ENCODE results near the gene TEX10. TPM values are rescaled to one million over a fixed set of nuclear protein-coding genes. Genes with fewer than 3 reads are reported as not detected.
A peak's percentile ranks its signal among the peaks of the same experiment; 100 is the strongest.

Gene TEX10
- total RNA-seq, 1 experiment from 2014 or later = 35.2 TPM

GRCh38 chr9:100350188-100350587 lies 2.6 kb downstream of the TEX10 start:
- no peak for DNase-seq (ENCODE audit: low read depth)

GRCh38 chr9:100346836-100347235 lies 5.9 kb downstream of the TEX10 start:
- DNase-seq (ENCODE audit: low read depth) = peak; percentile 17

- DNase-seq (ENCODE audit: low read depth) = no peak
Measured at GRCh38 chr9:100341889-100342288, 10.9 kb downstream of the TEX10 start.

GRCh38 chr9:100340224-100340623 lies 12.5 kb downstream of the TEX10 start:
- no peak for DNase-seq (ENCODE audit: low read depth)

- DNase-seq (ENCODE audit: low read depth) = peak; percentile 11
Measured at GRCh38 chr9:100338736-100339135, 14.0 kb downstream of the TEX10 start.

- peak; percentile 26 for DNase-seq (ENCODE audit: low read depth)
Measured at GRCh38 chr9:100324594-100325200, 28.0 kb downstream of the TEX10 start.

GRCh38 chr9:100322954-100323536 lies 29.7 kb downstream of the TEX10 start:
- DNase-seq (ENCODE audit: low read depth) = peak; percentile 54

GRCh38 chr9:100317706-100318105 lies 35.0 kb downstream of the TEX10 start:
- DNase-seq (ENCODE audit: low read depth) = peak; percentile 77

- no peak for DNase-seq (ENCODE audit: low read depth)
Measured at GRCh38 chr9:100315561-100315960, 37.2 kb downstream of the TEX10 start.

GRCh38 chr9:100309992-100310391 lies 42.8 kb downstream of the TEX10 start:
- no peak for DNase-seq (ENCODE audit: low read depth)

GRCh38 chr9:100308965-100309564 lies 43.7 kb downstream of the TEX10 start:
- DNase-seq (ENCODE audit: low read depth) = peak; percentile 32

- no peak for DNase-seq (ENCODE audit: low read depth)
Measured at GRCh38 chr9:100307080-100307479, 45.7 kb downstream of the TEX10 start.

GRCh38 chr9:100306283-100306682 lies 46.5 kb downstream of the TEX10 start:
- DNase-seq (ENCODE audit: low read depth) = no peak

GRCh38 chr9:100303747-100304146 lies 49.0 kb downstream of the TEX10 start:
- no peak for DNase-seq (ENCODE audit: low read depth)

- DNase-seq (ENCODE audit: low read depth) = no peak
Measured at GRCh38 chr9:100298378-100298777, 54.4 kb downstream of the TEX10 start.

GRCh38 chr9:100296407-100296806 lies 56.3 kb downstream of the TEX10 start:
- DNase-seq (ENCODE audit: low read depth) = no peak

GRCh38 chr9:100295240-100295639 lies 57.5 kb downstream of the TEX10 start:
- DNase-seq (ENCODE audit: low read depth) = no peak

GRCh38 chr9:100294806-100295205 lies 57.9 kb downstream of the TEX10 start:
- DNase-seq (ENCODE audit: low read depth) = no peak

GRCh38 chr9:100294341-100294740 lies 58.4 kb downstream of the TEX10 start:
- DNase-seq (ENCODE audit: low read depth) = peak; percentile 23

GRCh38 chr9:100292414-100292813 lies 60.3 kb downstream of the TEX10 start:
- no peak for DNase-seq (ENCODE audit: low read depth)

GRCh38 chr9:100290714-100291113 lies 62.0 kb downstream of the TEX10 start:
- DNase-seq (ENCODE audit: low read depth) = no peak

- no peak for DNase-seq (ENCODE audit: low read depth)
Measured at GRCh38 chr9:100287186-100287585, 65.6 kb downstream of the TEX10 start.

GRCh38 chr9:100286257-100286656 lies 66.5 kb downstream of the TEX10 start:
- DNase-seq (ENCODE audit: low read depth) = no peak
